ENCODE results near the gene ANOS1.

ANOS1 gene

GRCh38 chrX:8749697-8750096 lies 17.8 kb upstream of the ANOS1 start:
- no peak for DNase-seq (ENCODE audit: low read depth, low spot score)
- no peak for TF ChIP-seq CTCF (IDR thresholded peaks at IDR 0.05; ENCODE audit: insufficient read depth, low read length, missing control alignments)
- no peak overlapping the region for H3K4me3 ChIP-seq (ENCODE audit: low read depth, low read length)
- ChIA-PET POLR2A (no interaction called here), CTCF (interaction anchor here (0.8 to 8.4 kb wide), 6 partner anchors 10 to 69 kb away, joined by 3 to 152 read pairs (median 4); no protein-coding TSS in a partner anchor)

- no peak overlapping the region for H3K4me3 ChIP-seq (ENCODE audit: low read depth, low read length)
- peak; percentile 38 for TF ChIP-seq CTCF (IDR thresholded peaks at IDR 0.05; ENCODE audit: insufficient read depth, low read length, missing control alignments)
- POLR2A ChIA-PET: no interaction called here
- no peak for DNase-seq (ENCODE audit: low read depth, low spot score)
- CTCF ChIA-PET: interaction anchor here (1.1 to 8.4 kb wide), 4 partner anchors 9 to 65 kb away, joined by 4 to 152 read pairs (median 6); no protein-coding TSS in a partner anchor
These were observed 16.9 kb upstream of the ANOS1 start for GRCh38 chrX:8748855-8749254.

GRCh38 chrX:8743126-8743732 lies 11.3 kb upstream of the ANOS1 start:
- TF ChIP-seq CTCF (IDR thresholded peaks at IDR 0.05; ENCODE audit: insufficient read depth, low read length, missing control alignments): peak; percentile 55

GRCh38 chrX:8741981-8742380 lies 10.0 kb upstream of the ANOS1 start:
- ChIA-PET POLR2A (no interaction called here), CTCF (interaction anchor here (0.6 to 4.5 kb wide), 7 partner anchors 9 to 745 kb away, joined by 3 to 57 read pairs (median 4); no protein-coding TSS in a partner anchor)
- no peak for DNase-seq (ENCODE audit: low read depth, low spot score)
- H3K4me3 ChIP-seq (ENCODE audit: low read depth, low read length): no peak overlapping the region
- TF ChIP-seq CTCF (IDR thresholded peaks at IDR 0.05; ENCODE audit: insufficient read depth, low read length, missing control alignments): no peak

More at GRCh38 chrX:8743126-8743732, 11.3 kb upstream of the ANOS1 start:
- ChIA-PET CTCF (interaction anchor here (0.6 to 4.5 kb wide), 8 partner anchors 9 to 919 kb away, joined by 3 to 57 read pairs (median 6); no protein-coding TSS in a partner anchor), POLR2A (no interaction called here)
- no peak overlapping the region for H3K4me3 ChIP-seq (ENCODE audit: low read depth, low read length)
- no peak for DNase-seq (ENCODE audit: low read depth, low spot score)

- ChIA-PET CTCF (interaction anchor here (0.7 to 2.8 kb wide), 21 partner anchors 8 to 749 kb away, joined by 3 to 34 read pairs (median 4); no protein-coding TSS in a partner anchor), POLR2A (no interaction called here)
- TF ChIP-seq CTCF (IDR thresholded peaks at IDR 0.05; ENCODE audit: insufficient read depth, low read length, missing control alignments): peak; percentile 30
- no peak for DNase-seq (ENCODE audit: low read depth, low spot score)
- H3K4me3 ChIP-seq (ENCODE audit: low read depth, low read length): no peak overlapping the region
These were observed 6.8 kb upstream of the ANOS1 start for GRCh38 chrX:8738588-8739189.

GRCh38 chrX:8737883-8738282 lies 5.9 kb upstream of the ANOS1 start:
- H3K4me3 ChIP-seq (ENCODE audit: low read depth, low read length): no peak overlapping the region
- DNase-seq (ENCODE audit: low read depth, low spot score): no peak
- CTCF ChIA-PET: interaction anchor here (0.7 to 2.8 kb wide), 16 partner anchors 9 to 749 kb away, joined by 3 to 34 read pairs (median 3); no protein-coding TSS in a partner anchor
- POLR2A ChIA-PET: no interaction called here
- TF ChIP-seq CTCF (IDR thresholded peaks at IDR 0.05; ENCODE audit: insufficient read depth, low read length, missing control alignments): no peak
